HFF-Myc (cell line): ENCODE data around the gene DAP3.
A peak's percentile ranks its signal among the peaks of the same experiment; 100 is the strongest.
"Not testable (repeated sequence)": the region's sequence is repeated elsewhere in the genome, so short reads cannot be mapped to it uniquely, and the experiment has no call there.

Source experiments
- DNase-seq: peaks from one replicate; pipeline ENCODE4 v3.0.0-alpha.2; 2011; ENCODE audit warnings: low read depth; ENCODE audit errors: extremely low read depth
- H3K4me3 ChIP-seq: replicated peaks from 2 replicates; pipeline ENCODE4 v1.5.1; 2011; ENCODE audit warnings: low read depth, mild to moderate bottlenecking, control low read depth, low read length
- CTCF ChIP-seq: IDR thresholded peaks from 2 replicates; pipeline ENCODE4 v1.5.1; 2012; ENCODE audit warnings: mild to moderate bottlenecking, low read depth, low read length, control low read depth; ENCODE audit errors: missing control alignments

DAP3 gene

DNA sequence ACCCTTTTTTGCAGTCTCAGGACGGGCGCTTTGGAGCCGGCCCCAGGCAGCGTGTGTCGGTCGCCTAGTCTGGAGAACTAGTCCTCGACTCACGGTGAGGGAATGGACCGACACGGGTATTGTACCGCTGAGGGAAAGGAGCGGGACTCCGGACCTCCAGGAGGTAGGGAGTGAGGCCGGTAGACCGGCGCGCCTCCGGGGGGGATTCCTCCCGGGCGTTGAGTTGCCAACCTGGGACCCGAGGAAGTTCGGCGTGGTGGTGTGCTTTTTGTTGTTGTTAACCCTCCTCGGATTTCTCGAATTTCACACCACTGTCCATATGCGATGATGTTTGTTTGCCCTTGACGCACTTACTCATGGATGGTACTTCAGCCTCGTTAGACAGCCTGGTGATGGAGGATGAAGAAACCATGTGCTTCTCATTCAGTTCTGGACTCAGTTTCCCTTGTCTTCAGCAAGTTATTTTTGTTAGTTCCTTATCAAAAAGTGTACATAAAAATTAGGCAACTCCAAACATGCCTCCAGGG, at the start of gene DAP3:
Gene DAP3, plus strand, starts transcription at position 11 of the 527 bp plus-strand sequence. CDS start 20,689 bp downstream, outside the sequence.
- DNase-seq: peak; percentile 35
- peak within 1 kb of the TSS; percentile 91 for H3K4me3 ChIP-seq

- TF ChIP-seq CTCF: no peak
- H3K4me3 ChIP-seq: no peak overlapping the region
- no peak for DNase-seq
These were observed 48.5 kb upstream of the DAP3 start for GRCh38 chr1:155640367-155640766.

- DNase-seq, H3K4me3 ChIP-seq: not testable (repeated sequence)
These were observed 46.2 kb upstream of the DAP3 start for GRCh38 chr1:155642559-155643180.

DNA sequence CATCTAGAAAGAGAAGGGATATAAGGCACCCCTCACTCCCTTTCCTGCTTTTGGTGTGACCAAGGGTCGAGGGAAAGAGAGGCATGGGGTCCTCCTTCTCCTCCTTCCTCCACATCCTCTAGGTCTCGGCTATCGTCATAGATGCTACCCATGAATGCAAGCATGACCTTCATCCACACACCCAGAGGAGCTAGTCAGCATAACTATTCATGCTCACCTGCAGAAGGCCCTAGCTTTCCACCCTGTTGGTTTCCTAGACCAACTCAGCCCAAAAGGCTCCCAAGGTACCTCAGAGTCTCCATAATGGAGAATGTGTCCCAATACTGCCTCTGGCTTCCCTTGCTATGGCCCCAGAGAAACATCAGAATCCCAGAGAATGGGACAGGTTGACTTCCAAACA, 45.7 kb upstream of the DAP3 start:
- H3K4me3 ChIP-seq: no peak overlapping the region
- no peak for DNase-seq
- TF ChIP-seq CTCF: no peak

GRCh38 chr1:155645034-155645598, 43.8 kb upstream of the DAP3 start:
- no peak for DNase-seq
- TF ChIP-seq CTCF: no peak
- H3K4me3 ChIP-seq: no peak overlapping the region

- H3K4me3 ChIP-seq: no peak overlapping the region
- DNase-seq: no peak
- no peak for TF ChIP-seq CTCF
These were observed 43.2 kb upstream of the DAP3 start for GRCh38 chr1:155645648-155646047.

DNA sequence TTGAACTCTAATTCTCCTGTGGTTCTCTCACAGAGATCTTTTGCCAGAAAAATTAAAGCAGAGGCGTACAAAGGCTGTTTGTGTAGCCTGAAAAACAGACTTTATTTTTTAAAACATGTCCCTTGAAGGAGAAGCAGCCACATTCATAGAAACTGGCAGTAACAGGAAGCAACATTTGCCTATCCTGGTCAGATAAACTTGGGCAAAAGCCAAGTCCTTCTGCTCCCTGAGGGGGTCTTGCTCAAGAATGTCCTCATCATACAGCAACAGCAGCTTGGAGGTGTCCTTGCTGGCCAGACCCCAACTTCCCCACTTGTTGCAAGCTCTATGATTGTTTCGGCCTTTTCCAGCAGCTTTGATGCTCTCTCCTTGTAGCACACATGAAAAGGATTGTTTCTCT, 42.6 kb upstream of the DAP3 start:
- TF ChIP-seq CTCF: no peak
- H3K4me3 ChIP-seq: no peak overlapping the region
- no peak for DNase-seq
